Mesenchymal stem cell (in vitro differentiated cells and primary cell): Measurements from ENCODE around the gene LRRTM1.

Experiments used
- DNase-seq: peaks from one replicate; pipeline ENCODE4 v3.0.0-alpha.2; 2013
- H2AFZ ChIP-seq: one replicate; pipeline ENCODE4 v1.6.1; 2013; ENCODE audit warnings: low read depth, mild to moderate bottlenecking, control low read depth, inconsistent platforms, low read length, moderate library complexity
- H2AK5ac ChIP-seq: 2 replicates; pipeline ENCODE4 v1.6.1; 2013; ENCODE audit warnings: low read length, moderate library complexity, mild to moderate bottlenecking, inconsistent platforms; ENCODE audit not compliant: severe bottlenecking
- H2BK120ac ChIP-seq: one replicate; pipeline ENCODE4 v1.6.1; 2013; ENCODE audit warnings: low read depth, mild to moderate bottlenecking, inconsistent platforms, low read length, moderate library complexity
- H2BK12ac ChIP-seq, 2 experiments: one replicate each; pipeline ENCODE4 v1.6.1; 2013; ENCODE audit warnings: inconsistent platforms in 2 of 2, low read length in 2 of 2, mild to moderate bottlenecking in 2 of 2, moderate library complexity in 2 of 2, control low read depth in 1 of 2
- H2BK15ac ChIP-seq: one replicate; pipeline ENCODE4 v1.6.1; 2013; ENCODE audit warnings: mild to moderate bottlenecking, low read depth, inconsistent platforms; ENCODE audit not compliant: poor library complexity, severe bottlenecking
- H2BK5ac ChIP-seq: 2 replicates; pipeline ENCODE4 v1.6.1; 2013; ENCODE audit warnings: low read depth, mild to moderate bottlenecking, low read length, control low read depth, inconsistent platforms; ENCODE audit not compliant: poor library complexity, severe bottlenecking
- H3K14ac ChIP-seq, 2 experiments: one replicate each; pipeline ENCODE4 v1.6.1; 2013; ENCODE audit warnings: inconsistent platforms in 2 of 2, low read length in 2 of 2, control low read depth in 1 of 2, mild to moderate bottlenecking in 1 of 2, moderate library complexity in 1 of 2
- H3K18ac ChIP-seq, 2 experiments: one replicate each; pipeline ENCODE4 v1.6.1; 2013; ENCODE audit warnings: inconsistent platforms in 2 of 2, low read length in 2 of 2, control low read depth in 1 of 2, low read depth in 1 of 2, mild to moderate bottlenecking in 1 of 2
- H3K23ac ChIP-seq, 2 experiments: one replicate each; pipeline ENCODE4 v1.6.1; 2013; ENCODE audit warnings: inconsistent platforms in 2 of 2, low read length in 2 of 2, mild to moderate bottlenecking in 2 of 2, moderate library complexity in 2 of 2, control low read depth in 1 of 2
- H3K27ac ChIP-seq: 2 replicates; pipeline ENCODE4 v1.5.1; 2013; ENCODE audit warnings: mild to moderate bottlenecking, moderate library complexity, low read length, control low read depth, inconsistent platforms; ENCODE audit not compliant: poor library complexity, severe bottlenecking
- H3K27me3 ChIP-seq, 2 experiments: 2 replicates each; pipeline versions ENCODE4 v1.6.1 to v1.7.0; 2013; ENCODE audit warnings: low read length in 2 of 2, mild to moderate bottlenecking in 2 of 2, moderate library complexity in 2 of 2, control low read depth in 1 of 2, inconsistent platforms in 1 of 2; ENCODE audit not compliant: control insufficient read depth in 1 of 2, insufficient read depth in 1 of 2
- H3K36me3 ChIP-seq, 2 experiments: 2 replicates each; pipeline versions ENCODE4 v1.6.1 to v1.7.0; 2013; ENCODE audit warnings: low read length in 2 of 2, control low read depth in 1 of 2, inconsistent platforms in 1 of 2, low read depth in 1 of 2, mild to moderate bottlenecking in 1 of 2; ENCODE audit not compliant: insufficient read depth in 2 of 2, control insufficient read depth in 1 of 2
- H3K4ac ChIP-seq, 2 experiments: one replicate each; pipeline ENCODE4 v1.6.1; 2013; ENCODE audit warnings: inconsistent platforms in 2 of 2, low read length in 2 of 2, mild to moderate bottlenecking in 2 of 2, moderate library complexity in 2 of 2, control low read depth in 1 of 2, low read depth in 1 of 2
- H3K4me1 ChIP-seq: 2 replicates; pipeline ENCODE4 v1.6.1; 2013; ENCODE audit warnings: low read depth, low read length, control low read depth; ENCODE audit not compliant: control insufficient read depth, insufficient read depth
- H3K4me2 ChIP-seq: 2 replicates; pipeline ENCODE4 v1.6.1; 2013; ENCODE audit warnings: low read length, mild to moderate bottlenecking, inconsistent platforms; ENCODE audit not compliant: poor library complexity, severe bottlenecking
- H3K4me3 ChIP-seq, 2 experiments: 2 replicates each; pipeline versions ENCODE4 v1.5.1 to v1.7.0; 2013; ENCODE audit warnings: low read length in 2 of 2, mild to moderate bottlenecking in 2 of 2, control low read depth in 1 of 2, low read depth in 1 of 2; ENCODE audit not compliant: insufficient read depth in 1 of 2
- H3K79me1 ChIP-seq: replicated peaks from 2 replicates; pipeline ENCODE4 v1.6.1; 2013; ENCODE audit warnings: mild to moderate bottlenecking, control low read depth, low read length, inconsistent platforms; ENCODE audit not compliant: poor library complexity, severe bottlenecking
- H3K9ac ChIP-seq: 2 replicates; pipeline ENCODE4 v1.7.0; 2013; ENCODE audit warnings: mild to moderate bottlenecking, low read length, moderate library complexity
- H3K9me3 ChIP-seq: 2 replicates; pipeline ENCODE4 v1.7.0; 2013; ENCODE audit warnings: mild to moderate bottlenecking, low read length; ENCODE audit not compliant: control insufficient read depth
- H4K8ac ChIP-seq: one replicate; pipeline ENCODE4 v1.6.1; 2013; ENCODE audit warnings: inconsistent platforms, mild to moderate bottlenecking, low read length, moderate library complexity
- H4K91ac ChIP-seq: one replicate; pipeline ENCODE4 v1.6.1; 2013; ENCODE audit warnings: mild to moderate bottlenecking, low read length, inconsistent platforms
- WGBS: methylation state at CpG from one replicate; pipeline ENCODE4 v1.1.7; 2013; ENCODE audit warnings: mixed read lengths; 5-methylcytosine and 5-hydroxymethylcytosine counted together

Gene LRRTM1

GRCh38 chr2:80299661-80300060, 4.9 kb downstream of the LRRTM1 start:
- Histone ChIP-seq H2BK5ac (no peak overlapping the region), H3K23ac (no peak overlapping the region), H3K36me3 (no peaks in the 10 kb centered on the region), H3K4ac (no peak overlapping the region), H3K4me1 (peaks cover 5% of the 10 kb centered on the region), H2BK15ac (no peak overlapping the region), H4K8ac (no peak overlapping the region), H4K91ac (no peak overlapping the region), H2BK12ac (no peak overlapping the region), H3K4me3 (no peak overlapping the region), H3K9ac (no peak overlapping the region), H2AK5ac (no peak overlapping the region), H2BK120ac (no peak overlapping the region), H3K79me1 (no peaks in the 10 kb centered on the region), H3K18ac (no peak overlapping the region), H3K4me2 (no peak overlapping the region), H3K9me3 (no peaks in the 10 kb centered on the region), H3K14ac (no peak overlapping the region), H3K27me3 (peaks cover 27 to 60% of the 10 kb centered on the region in 2 experiments), H2AFZ (no peak overlapping the region), H3K27ac (no peak overlapping the region)
- WGBS = 70% methylated on average over 3 of the region's 5 CpGs
- no peak for DNase-seq

GRCh38 chr2:80298954-80299353, 5.6 kb downstream of the LRRTM1 start:
- H2BK15ac ChIP-seq = no peak overlapping the region
- peaks cover 20 to 55% of the 10 kb centered on the region in 2 experiments for H3K27me3 ChIP-seq
- H3K27ac ChIP-seq = no peak overlapping the region
- no peak overlapping the region for H2BK12ac ChIP-seq
- H3K14ac ChIP-seq = no peak overlapping the region
- no peaks in the 10 kb centered on the region for H3K9me3 ChIP-seq
- H3K4me2 ChIP-seq = no peak overlapping the region
- no peak overlapping the region for H2AK5ac ChIP-seq
- no peaks in the 10 kb centered on the region for H3K4me1 ChIP-seq
- DNase-seq = no peak
- 67% methylated on average over 2 of the region's 3 CpGs for WGBS
- no peak overlapping the region for H3K4me3 ChIP-seq
- H2BK5ac ChIP-seq = no peak overlapping the region
- no peak overlapping the region for H3K9ac ChIP-seq
- H3K79me1 ChIP-seq = no peaks in the 10 kb centered on the region
- H2AFZ ChIP-seq = no peak overlapping the region
- H2BK120ac ChIP-seq = no peak overlapping the region
- no peak overlapping the region for H4K8ac ChIP-seq
- no peak overlapping the region for H3K23ac ChIP-seq
- H4K91ac ChIP-seq = no peak overlapping the region
- no peaks in the 10 kb centered on the region for H3K36me3 ChIP-seq
- no peak overlapping the region for H3K18ac ChIP-seq
- no peak overlapping the region for H3K4ac ChIP-seq

GRCh38 chr2:80293039-80293438, 11.5 kb downstream of the LRRTM1 start:
- no peak overlapping the region for H4K8ac ChIP-seq
- H3K36me3 ChIP-seq = no peaks in the 10 kb centered on the region
- no peak overlapping the region for H3K4me3 ChIP-seq
- DNase-seq = no peak
- H4K91ac ChIP-seq = no peak overlapping the region
- no peak overlapping the region for H2BK120ac ChIP-seq
- no peak overlapping the region for H2AFZ ChIP-seq
- no peak overlapping the region for H3K27ac ChIP-seq
- no peaks in the 10 kb centered on the region for H3K4me1 ChIP-seq
- no peak overlapping the region for H3K14ac ChIP-seq
- H3K18ac ChIP-seq = no peak overlapping the region
- H3K9me3 ChIP-seq = no peaks in the 10 kb centered on the region
- no peak overlapping the region for H2BK5ac ChIP-seq
- no peak overlapping the region for H3K9ac ChIP-seq
- no peak overlapping the region for H3K23ac ChIP-seq
- H3K79me1 ChIP-seq = no peaks in the 10 kb centered on the region
- no peak overlapping the region for H3K4me2 ChIP-seq
- H3K27me3 ChIP-seq = peaks cover 0 to 7% of the 10 kb centered on the region in 2 experiments
- no peak overlapping the region for H2BK12ac ChIP-seq
- H2BK15ac ChIP-seq = no peak overlapping the region
- H3K4ac ChIP-seq = no peak overlapping the region
- no peak overlapping the region for H2AK5ac ChIP-seq

GRCh38 chr2:80292474-80292873, 12.1 kb downstream of the LRRTM1 start:
- Histone ChIP-seq H2BK120ac (no peak overlapping the region), H2BK15ac (no peak overlapping the region), H4K91ac (no peak overlapping the region), H3K23ac (no peak overlapping the region), H3K27ac (no peak overlapping the region), H3K14ac (no peak overlapping the region), H3K9ac (no peak overlapping the region), H2AFZ (no peak overlapping the region), H3K4me2 (no peak overlapping the region), H3K36me3 (no peaks in the 10 kb centered on the region), H3K4ac (no peak overlapping the region), H3K4me1 (no peaks in the 10 kb centered on the region), H3K27me3 (peaks cover 0 to 7% of the 10 kb centered on the region in 2 experiments), H3K9me3 (no peaks in the 10 kb centered on the region), H3K4me3 (no peak overlapping the region), H3K18ac (no peak overlapping the region), H2BK5ac (no peak overlapping the region), H2AK5ac (no peak overlapping the region), H3K79me1 (no peaks in the 10 kb centered on the region), H2BK12ac (no peak overlapping the region), H4K8ac (no peak overlapping the region)
- 76% methylated on average over 2 of the region's 3 CpGs for WGBS
- no peak for DNase-seq
